ENCODE data around the gene YBX3. TPM values are rescaled to one million over a fixed set of nuclear protein-coding genes. Genes with fewer than 3 reads are reported as not detected.
A peak's percentile ranks its signal among the peaks of the same experiment; 100 is the strongest.
"Not testable (repeated sequence)": the region's sequence is repeated elsewhere in the genome, so short reads cannot be mapped to it uniquely, and the experiment has no call there.

YBX3 gene
- 100 to 1,000 TPM; 219 to 263 (median 239) TPM for polyA plus RNA-seq (ENCODE audit: insufficient read length in 4 of 4)

DNA sequence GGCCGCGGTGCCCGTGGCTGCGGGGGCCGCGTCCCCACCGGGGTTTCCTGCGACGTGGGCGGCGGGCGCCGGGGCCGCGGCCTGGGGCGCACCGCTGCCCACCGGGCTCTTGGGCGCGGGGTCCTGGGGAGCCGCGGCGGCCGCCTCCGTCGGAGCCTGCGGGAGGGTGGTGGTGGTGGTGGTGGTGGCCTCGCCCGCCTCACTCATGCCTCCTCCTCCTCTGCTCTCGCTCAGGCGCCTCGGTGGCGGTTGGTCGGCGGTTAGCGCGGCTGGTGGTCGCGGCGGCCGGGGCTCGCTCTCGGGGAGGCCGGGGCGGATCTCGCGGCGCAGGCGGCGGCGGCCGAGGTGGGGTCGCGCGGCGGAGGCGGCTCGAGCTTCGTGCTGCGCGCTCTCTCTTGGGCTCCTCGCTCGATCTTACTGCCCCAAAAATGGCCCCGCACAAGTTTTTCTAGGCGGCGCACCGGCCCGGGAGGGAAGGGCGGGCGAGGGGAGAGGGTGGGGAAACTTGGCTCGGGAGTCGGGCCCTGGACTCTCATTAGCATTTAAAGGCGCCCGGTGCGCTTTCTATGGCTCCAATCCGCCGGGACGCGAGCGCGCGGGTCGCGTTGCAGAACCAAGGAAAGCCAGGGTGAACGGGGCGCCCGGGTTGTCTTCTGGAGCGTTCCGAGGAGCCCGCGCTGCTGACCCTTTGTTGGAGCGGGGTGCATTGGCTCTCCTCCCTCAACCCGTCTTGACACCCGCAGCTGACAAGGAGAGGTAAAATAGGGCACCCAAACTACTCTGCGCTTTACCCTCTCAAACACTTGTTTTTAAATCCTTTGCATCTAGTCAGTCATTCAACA, at the start of gene YBX3:
TSS of gene YBX3 (minus strand) at position 419 of the 842 bp plus-strand sequence. CDS start at position 207, 212 bp downstream.
- DNase-seq (ENCODE audit: low read depth in 4 of 4, low spot score in 3 of 4), result peak in 1 of 4 donors; percentile 72

DNA sequence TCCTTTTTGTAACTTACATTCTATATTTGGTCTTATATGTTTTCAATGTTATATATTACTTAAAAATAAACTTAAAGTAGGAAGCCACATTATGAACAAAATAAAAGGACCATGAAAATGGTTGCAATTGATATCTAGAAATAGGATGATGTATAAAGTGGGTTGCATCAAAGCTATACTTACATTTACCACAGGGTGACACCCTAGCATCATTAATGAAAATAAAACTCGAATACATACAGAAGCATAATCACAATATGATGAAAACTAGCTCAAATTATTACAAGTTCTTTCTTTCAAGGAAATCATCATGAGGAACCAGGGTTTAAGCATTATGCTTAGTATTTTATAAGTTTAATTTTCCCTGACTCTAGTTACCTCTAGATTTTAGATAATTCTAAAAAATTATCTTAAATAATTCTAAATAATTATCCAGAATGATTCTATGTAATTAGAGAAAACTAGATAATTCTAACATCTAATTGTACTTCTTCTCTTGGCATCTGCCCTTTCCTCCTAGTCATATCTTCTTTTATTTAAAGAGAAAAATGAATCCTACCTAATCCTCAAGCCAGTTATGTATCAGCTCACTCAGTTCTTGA, 48.1 kb upstream of the YBX3 start:
- peak in 1 of 4 donors; percentile 17 for DNase-seq (ENCODE audit: low read depth in 4 of 4, low spot score in 3 of 4)

DNA sequence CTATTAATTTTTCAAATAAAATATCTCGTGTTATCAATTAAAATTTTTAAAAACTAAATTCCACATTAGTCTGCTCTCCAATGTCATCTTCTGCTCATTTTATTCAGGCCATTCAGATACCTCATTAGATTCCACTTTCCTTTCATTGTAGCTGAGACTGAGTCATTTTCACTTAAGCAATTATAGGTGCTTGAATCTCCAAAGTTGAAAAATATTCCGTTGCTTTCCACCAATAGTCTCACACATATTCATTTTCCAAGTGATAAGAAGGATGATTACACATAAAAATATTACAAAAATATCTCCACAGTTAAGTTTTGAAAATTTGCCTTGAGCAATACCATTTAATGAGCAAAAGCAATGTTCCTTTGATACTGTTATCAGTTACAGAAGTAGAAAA, 36.5 kb upstream of the YBX3 start:
- no peak for DNase-seq (ENCODE audit: low read depth in 4 of 4, low spot score in 3 of 4)

DNA sequence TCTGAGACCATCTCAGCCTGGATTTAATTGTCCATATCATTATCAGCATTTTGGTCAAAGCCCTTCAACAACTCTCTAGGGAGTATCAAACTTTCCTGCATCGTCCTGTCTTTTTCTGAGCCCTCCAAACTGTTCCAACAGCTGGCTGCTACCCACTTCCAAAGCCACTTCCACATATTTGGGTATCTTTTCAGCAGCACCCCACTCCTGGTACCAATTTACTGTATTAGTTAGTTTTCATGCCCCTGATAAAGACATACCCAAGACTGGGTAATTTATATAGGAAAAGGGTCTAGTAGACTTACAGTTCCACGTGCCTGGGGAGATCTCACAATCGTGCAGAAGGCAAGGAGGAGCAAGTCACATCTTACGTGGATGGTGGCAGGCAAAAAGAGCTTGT, 33.1 kb upstream of the YBX3 start:
- no peak for DNase-seq (ENCODE audit: low read depth in 4 of 4, low spot score in 3 of 4)

DNA sequence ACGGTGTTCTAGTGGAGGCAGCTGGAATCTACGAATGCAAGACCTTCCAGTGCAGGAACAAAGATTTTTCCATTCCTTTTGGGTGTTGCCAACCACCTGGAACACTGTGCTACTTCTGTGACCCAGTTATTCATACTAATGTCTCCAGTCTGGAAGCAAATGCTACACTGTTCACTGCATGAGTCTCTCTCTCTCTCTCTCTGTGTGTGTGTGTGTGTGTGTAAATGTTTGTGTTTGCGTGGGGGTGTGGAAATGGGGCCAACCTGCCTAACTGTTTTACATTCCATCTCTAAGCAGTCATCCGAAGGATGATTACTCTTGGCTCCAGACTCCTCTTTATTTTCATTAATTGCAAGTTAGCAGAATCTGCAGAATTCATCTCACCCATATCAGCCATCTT, 29.9 kb upstream of the YBX3 start:
- no peak for DNase-seq (ENCODE audit: low read depth in 4 of 4, low spot score in 3 of 4)

DNA sequence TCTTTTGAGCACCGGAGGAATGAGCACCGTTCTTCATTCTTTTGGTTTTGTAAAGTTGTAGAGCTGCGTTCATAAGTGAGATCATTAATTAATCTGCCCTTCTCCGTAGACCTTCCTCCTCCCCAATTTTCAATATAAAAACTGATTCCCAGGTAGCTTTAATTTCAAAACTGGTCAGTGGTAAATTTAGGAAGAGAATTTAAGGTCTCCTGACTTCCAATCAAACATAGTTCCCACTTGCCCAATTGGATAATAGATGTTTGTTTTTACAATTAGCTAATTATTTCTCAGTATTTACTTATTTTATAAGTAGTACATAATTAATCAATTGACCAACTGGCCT, 27.2 kb upstream of the YBX3 start:
- DNase-seq (ENCODE audit: low read depth in 4 of 4, low spot score in 3 of 4), result no peak

DNA sequence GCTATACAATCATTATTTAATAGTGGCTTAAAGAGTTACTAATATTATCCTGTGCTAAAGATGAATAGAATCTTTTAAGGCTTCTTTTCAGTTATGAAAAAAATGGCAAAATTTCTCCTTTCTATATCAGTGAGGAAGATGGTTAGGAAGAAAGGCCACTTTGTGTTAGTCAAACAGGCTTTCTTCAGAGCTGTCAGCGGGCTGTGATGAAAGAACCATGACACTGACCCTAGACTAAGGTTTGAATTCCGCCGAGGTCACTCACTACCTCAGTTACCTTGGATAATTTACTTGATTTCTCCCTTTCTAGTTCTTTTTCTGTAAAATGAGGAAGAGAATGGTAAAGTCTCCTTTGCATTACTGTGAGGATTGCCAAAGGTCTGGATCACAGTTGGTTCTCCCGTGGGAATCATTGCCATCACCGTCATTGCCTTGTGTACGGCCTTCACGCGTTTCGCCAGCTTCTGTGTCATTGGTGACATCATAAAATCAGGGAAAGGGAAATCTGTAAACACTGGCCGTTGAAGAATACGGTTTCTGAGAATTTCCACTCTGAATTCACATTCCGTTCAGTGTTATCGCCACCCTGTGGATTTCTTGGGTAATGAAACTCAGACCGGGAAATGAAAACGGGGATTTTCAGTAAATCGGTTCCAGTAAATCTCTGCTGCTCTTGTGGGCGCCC, 26.7 kb upstream of the YBX3 start:
- peak; percentile 66 to 83 (median 78) for DNase-seq (ENCODE audit: low read depth in 4 of 4, low spot score in 3 of 4)

DNA sequence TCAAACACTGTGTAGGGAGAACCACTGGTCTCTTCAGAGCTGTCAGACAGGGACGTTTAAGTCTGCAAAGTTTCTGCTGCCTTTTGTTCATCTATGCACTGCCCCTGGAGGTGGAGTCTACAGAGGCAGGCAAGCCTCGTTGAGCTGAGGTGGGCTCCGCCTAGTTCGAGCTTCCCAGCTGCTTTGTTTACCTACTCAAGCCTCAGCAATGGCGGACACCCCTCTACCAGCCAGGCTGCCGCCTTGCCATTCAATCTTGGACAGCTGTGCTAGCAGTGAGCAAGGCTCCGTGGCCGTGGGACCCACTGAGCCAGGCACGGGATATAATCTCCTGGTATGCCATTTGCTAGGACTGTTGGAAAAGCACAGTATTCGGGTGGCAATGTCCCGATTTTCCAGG, 24.6 kb upstream of the YBX3 start:
- no peak for DNase-seq (ENCODE audit: low read depth in 4 of 4, low spot score in 3 of 4)

DNA sequence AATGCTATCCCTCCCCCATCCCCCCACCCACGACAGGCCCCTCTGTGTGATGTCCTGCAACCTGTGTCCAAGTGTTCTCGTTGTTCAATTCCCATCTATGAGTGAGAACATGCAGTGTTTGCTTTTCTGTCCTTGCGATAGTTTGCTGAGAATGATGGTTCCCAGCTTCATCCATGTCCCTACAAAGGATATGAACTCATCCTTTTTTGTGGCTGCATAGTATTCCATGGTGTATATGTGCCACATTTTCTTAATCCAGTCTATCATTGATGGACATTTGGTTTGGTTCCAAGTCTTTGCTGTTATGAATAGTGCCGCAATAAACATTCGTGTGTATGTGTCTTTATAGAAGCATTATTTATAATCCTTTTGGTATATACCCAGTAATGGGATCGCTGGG, 20.3 kb upstream of the YBX3 start:
- not testable (repeated sequence) for DNase-seq (ENCODE audit: low read depth in 4 of 4, low spot score in 3 of 4)

DNA sequence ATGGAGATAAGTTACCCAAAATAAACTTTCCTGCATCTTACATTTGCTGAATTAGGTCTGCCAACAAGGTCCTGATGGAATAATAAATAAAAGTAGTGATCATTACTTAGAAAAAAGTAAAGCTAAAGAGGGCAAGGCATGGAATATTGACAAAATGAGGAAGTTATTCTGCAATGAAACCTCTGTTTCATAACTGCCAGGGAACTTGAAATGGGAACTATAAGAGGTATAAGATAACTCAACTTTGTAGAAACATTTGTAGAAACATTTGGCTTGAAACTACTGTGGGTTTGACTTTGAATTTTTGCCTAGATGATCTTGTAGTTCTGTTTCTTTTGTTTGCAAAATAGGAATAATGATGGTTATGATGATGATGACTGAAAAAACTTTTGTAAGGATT, 18.7 kb upstream of the YBX3 start:
- DNase-seq (ENCODE audit: low read depth in 4 of 4, low spot score in 3 of 4), result no peak

DNA sequence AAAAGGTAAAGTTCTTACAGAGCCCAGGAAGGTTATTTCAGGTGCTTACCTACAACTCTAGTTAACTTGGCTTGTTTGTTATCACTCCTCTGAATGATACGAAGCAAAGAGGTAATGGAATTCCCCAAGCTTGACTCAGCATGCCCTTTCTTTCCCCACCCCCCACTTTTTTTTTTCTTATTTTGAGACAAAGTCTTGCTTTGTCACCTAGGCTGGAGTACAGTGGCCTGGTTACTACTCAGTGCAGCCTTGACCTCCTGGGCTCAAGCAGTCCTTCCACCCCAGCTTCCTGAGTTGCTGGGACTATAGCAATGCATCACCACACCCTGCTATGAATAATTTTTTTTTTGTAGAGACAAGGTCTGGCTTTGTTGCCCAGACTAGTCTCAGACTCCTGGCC, 17.1 kb upstream of the YBX3 start:
- no peak for DNase-seq (ENCODE audit: low read depth in 4 of 4, low spot score in 3 of 4)

DNA sequence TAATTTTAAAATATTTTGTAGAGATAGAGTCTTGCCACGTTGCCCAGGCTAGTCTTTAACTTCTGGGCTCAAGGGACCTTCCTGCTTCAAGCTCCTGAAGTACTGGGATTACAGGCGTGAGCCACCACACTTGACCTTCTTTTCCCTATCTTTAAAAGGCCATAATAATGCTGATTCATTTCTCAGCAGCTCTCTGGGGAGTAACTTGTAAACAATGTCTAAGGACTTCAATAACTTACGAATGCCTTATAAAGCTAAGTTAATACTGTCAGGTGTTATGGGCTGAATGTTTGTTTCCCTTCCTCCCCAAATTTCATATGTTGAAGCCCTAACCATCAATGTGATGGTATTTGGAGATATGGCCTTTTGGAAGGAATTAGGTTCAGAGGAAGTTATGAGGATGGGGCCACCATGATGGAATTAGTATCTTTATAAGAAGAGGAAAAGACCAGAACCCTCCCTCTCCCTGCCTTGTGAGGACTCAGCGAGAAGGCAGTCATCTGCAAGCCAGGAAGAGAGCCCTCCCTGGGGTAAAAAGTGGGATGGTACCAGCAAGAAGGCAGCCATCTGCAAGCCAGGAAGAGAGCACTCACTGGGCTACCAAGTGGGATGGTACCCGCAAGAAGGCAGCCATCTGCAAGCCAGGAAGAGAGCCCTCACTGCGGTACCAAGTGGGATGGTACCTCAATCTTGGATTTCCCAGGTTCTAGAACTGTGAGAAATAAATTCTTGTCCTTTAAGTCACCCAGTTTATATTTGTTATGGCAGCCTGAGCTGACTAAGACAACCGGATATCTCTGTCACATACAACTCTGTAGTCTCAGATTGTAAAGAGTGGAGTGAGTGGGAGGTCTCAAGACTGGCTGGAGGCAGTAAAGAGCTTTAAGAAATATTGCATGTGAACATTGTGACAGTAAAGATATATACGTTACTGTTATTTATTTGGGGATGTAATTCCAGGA, 16.3 kb upstream of the YBX3 start:
- no peak for DNase-seq (ENCODE audit: low read depth in 4 of 4, low spot score in 3 of 4)

DNA sequence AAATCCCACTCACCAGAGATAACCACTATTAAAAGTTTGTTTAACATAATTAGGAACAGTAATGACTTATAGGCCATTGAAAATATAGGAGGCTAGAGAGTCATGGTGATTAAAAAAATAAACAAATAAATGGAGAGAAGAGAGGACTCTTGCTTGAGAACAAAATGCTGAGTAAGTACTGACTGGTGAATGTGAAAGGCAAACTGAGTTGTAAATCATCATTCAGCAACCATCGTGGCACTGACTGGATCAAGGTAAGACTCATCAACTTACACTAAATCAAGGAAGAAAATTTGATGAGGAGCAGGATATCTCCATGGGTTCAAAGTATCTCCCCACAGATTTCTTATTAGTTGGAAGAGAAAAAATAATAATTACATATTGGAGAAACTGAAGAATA, 14.1 kb upstream of the YBX3 start:
- no peak for DNase-seq (ENCODE audit: low read depth in 4 of 4, low spot score in 3 of 4)

DNA sequence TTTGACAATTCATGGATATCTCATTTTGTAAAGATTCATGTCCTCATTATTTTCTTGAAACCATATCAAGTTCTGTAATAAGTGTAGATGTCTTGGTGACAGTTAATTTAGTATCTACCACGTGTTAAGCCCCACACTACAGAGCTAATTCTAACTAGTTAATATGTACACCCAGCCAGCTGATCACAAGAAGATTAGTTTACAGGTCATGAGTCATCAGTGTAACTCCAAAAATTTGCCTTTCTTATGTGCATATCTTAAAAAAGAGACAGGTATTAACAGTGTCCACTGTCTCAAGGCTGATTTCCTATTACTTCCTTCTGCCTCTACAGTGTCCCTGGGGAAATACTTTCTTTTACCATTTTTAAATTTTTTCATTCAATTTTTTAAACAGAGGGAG, 13.3 kb upstream of the YBX3 start:
- DNase-seq (ENCODE audit: low read depth in 4 of 4, low spot score in 3 of 4), result no peak

DNA sequence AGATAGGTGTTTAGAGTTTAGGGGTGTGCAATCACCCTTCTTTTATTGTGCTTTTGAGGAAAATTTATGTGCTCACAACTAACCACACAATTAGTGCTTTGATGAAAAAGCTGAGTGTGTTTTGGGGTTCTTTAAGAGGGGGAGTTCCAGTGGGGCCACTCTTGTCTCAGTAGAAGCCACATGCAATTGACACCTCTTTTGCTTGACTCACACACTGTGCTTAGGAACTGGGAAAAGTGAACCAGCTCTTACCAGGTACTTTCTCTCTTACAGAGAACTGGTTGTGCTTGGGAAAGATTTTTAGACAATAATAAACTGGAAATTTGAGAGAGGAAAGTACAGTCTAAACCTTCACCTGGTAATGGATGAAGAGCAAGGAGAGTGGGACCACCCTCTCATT, 12.3 kb upstream of the YBX3 start:
- DNase-seq (ENCODE audit: low read depth in 4 of 4, low spot score in 3 of 4), result no peak

DNA sequence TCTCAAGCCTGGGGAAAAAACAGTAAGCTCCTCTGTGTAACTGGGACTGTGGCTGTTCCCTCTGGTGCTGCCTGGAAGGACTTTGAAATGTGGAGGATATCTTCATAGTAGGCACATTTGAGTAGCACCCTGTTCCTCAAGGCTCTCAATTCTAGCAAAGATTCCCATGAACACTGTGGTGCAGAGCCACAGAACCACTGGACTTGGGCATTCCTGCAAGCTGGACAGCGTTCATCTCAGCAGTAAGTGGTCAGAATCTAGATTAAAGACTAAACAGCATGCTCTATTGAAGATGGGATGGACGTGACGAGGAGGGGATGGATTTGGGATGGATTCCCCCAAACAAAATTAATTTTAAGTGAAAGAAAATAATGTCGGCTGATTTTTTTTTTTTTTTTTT, 9.4 kb upstream of the YBX3 start:
- no peak for DNase-seq (ENCODE audit: low read depth in 4 of 4, low spot score in 3 of 4)

DNA sequence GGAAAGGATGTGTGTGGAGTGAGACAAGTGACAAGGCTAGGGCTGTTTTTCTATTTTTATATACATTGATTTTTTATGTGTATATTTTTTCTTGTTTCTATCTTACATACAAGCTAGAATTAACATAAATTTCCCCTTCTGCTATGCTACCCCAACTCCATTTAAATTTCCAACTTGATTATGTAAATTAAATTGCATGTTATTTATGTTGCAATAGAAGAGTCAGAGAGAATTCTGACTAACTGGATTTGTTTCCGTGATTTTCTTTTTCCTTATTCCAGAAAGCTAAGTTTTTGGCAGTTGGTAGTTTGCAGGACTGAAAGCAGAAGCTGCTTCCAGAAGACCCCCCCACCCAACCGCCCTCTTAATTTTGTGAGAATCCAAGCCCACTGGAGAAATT, 8.9 kb upstream of the YBX3 start:
- no peak for DNase-seq (ENCODE audit: low read depth in 4 of 4, low spot score in 3 of 4)

DNA sequence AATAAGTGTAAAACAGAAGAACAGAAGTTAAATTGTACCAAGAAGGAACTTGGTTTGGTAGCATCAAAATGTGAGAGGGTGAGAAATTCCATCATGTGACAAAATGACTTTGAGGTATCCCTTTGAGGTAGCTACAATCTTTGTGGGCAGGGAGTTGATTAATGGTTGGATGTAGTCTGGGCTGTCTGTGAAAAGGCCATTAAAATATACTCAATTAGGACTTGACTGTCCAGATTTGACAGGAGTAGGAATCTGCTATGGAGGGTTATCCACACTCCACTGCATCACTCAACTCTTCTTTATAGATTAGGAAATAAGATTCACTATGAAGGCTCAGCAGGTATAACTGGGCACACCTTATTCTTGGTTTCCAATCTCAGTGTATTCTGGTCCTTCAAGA, 7.4 kb upstream of the YBX3 start:
- no peak for DNase-seq (ENCODE audit: low read depth in 4 of 4, low spot score in 3 of 4)

DNA sequence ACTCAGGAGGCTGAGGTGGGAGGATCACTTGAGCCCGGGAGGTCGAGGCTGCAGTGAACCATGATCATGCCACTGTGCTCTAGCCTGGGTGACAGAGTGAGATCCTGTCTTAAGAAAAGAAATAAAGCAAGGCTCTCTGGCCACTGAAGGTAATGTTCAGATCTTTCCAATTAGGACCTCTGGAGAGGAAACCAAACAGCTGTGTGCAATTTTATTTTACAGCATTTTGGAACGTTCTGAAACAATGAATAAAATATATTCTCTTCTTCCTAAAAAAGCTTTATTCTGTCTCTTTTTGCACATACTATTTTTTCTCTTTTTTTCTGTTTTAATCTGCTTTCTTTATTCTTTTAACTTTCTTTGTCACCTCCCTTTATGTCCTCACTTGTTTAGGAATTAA, 5.0 kb upstream of the YBX3 start:
- DNase-seq (ENCODE audit: low read depth in 4 of 4, low spot score in 3 of 4), result no peak

DNA sequence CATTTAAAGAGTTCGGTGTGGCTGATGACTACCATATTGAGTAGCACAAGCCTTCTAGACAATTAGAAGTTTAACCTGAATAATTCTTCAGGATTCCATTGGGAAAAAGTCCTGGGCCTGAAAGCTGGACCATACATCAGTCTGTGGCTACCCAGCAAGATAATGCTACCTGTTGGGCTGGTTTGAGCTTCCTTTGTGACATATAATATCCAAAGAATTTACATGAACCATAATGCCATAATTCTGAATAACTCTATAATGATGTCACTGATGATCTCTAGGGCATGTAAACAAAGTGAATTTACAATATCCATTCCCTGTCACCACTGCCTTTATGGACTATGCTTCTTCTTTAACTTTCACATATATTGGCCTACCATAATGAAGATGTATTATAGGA, 3.8 kb upstream of the YBX3 start:
- DNase-seq (ENCODE audit: low read depth in 4 of 4, low spot score in 3 of 4), result no peak

DNA sequence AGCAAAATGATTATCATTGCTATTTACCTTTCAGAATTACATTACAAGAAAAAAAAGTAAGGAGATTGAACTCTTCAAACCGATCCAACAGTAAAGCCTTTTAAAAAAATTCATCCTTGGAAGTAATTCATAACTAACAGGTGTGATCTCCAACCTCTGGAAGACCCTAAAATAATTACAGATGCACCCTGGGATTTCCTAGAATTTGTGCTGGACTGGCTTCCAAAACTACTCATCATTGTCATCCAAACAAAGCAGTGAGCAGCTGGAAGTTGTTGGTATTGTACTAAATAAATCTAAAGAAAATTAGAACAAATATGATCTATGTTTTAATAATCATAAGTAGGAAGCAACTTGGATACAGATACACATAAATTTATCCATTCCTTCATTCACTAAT, 1.9 kb upstream of the YBX3 start:
- DNase-seq (ENCODE audit: low read depth in 4 of 4, low spot score in 3 of 4), result no peak
